HG03064 (cell line): ENCODE data around the gene HAPLN1.

ENCODE experiments used
- ATAC-seq: cut with Tn5 transposase; IDR thresholded peaks from one replicate; pipeline ENCODE4 v1.9.1; 2021; ENCODE audit warnings: low read depth; ENCODE audit not compliant: unreplicated experiment

Gene HAPLN1

GRCh38 chr5:83718936-83719495 lies 1.6 kb downstream of the HAPLN1 start:
- ATAC-seq = no peak

DNA sequence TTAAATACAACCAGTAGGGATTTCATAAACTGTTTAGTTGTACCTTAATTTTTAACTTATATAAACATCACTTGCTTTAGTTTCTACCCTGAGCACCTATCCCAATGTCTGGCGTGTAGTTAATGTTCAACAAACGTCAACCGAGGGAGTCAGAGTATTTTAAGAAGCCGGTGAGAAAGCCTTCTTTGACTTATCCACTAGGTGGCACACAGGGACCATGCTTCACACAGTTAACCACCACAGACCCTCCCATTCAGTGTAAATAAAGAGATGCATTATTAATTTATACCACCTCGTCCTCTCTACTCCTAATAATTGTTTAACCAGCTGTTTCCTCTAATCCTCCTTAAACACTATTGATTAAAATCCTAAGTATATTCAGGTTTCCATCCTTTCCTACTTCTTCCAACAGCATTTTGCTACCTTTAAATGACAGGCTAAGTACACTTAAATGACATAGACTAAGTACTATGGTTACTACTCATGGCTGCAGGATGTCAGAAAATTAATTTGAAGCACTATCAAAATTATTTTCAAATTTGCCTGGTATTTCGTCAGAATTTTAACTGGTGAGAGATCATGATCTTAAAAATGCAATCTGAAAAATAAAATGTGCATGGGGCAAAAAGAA lies 2.3 kb downstream of the HAPLN1 start:
- peak; percentile 77 for ATAC-seq

DNA sequence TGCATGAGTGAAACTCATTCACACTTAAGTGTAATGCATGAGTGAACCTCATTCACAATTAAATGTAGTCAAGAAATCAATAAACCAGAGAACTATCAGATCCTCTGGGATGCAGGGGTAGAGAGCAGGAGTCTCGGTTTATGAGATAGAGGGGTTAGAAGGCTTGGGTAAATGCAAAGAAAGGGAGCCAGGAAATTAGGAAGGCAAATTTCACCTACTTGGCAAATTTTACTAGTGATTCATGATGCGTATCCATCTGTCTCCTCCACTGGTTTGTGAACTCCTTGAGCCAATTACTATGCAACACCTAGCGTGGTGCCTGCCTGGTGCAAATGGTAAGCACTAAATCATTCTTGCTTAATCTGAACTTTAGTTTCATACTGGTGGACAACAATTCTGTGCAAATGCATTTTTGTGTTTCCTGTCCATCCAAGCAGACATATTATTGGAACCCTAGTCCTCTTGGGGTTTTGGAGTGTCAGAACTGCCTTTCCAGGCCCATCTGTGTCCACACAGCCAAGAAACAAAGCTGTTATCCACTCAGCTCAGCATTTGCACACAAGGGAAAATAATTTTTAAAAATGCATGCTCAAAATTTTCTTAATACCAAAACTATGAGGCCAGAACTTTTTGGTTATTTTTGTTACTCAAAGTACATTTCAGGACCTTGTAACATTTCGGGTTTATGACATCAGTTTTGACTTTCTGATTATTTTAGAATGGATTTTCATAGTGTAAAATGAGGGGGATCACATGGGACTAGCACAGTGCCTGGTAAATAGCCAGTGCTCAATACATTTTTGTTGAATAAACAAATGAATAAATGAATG lies 5.2 kb downstream of the HAPLN1 start:
- no peak for ATAC-seq

DNA sequence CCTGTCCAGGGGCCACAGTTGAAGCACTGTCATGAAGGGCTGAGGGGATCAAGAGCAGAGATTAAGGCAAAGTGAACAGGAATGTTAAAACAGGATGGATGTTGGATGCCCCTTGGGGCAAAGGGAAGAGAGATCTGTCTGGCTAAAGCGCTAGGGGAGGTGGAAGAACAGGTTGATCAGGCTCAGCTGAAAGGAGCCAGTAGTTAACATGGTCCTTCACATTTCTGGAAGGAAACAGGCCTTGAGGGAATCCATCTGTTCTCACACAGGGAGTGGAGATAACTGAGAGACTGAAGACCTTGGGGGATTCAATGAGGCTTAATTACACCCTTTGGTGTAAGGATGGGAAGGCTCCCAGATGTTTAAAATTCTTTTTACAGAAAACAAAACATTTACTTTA lies 5.8 kb downstream of the HAPLN1 start:
- no peak for ATAC-seq

GRCh38 chr5:83711982-83712601 lies 8.6 kb downstream of the HAPLN1 start:
- no peak for ATAC-seq

DNA sequence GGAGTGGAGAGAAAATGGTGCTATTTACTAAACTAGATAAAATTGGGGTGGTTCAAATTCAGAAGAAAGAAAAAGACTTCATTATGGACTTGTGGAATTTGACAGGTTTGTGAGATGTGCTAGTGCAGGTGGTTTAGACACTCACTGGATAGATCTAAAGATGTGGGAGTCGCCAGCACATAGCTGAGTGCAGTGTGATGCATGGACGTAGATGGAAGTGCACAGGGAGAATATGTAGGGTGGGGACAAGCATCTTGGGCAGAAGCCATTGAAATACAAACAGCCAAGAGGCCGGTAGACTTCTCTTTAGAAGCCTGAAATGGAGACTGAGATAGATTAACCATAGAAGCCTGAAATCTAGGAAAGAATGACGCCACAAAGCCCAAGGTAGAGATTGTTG lies 10.7 kb downstream of the HAPLN1 start:
- no peak for ATAC-seq

DNA sequence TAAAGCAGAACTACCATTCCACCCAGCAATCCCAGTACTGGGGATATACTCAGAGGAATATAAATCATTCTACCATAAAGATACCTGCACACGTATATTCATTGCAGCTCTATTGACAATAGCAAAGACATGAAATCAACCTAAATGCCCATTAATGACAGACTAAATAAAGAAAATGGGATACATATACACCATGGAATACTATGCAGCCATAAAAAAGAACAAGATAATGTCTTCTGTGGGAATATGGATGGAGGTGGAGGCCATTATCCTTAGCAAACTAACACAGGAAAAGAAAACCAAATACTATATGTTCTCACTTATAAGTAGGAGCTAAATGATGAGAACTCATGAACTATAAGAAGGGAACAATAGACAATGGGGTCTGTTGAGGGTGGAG lies 12.5 kb downstream of the HAPLN1 start:
- no peak for ATAC-seq

DNA sequence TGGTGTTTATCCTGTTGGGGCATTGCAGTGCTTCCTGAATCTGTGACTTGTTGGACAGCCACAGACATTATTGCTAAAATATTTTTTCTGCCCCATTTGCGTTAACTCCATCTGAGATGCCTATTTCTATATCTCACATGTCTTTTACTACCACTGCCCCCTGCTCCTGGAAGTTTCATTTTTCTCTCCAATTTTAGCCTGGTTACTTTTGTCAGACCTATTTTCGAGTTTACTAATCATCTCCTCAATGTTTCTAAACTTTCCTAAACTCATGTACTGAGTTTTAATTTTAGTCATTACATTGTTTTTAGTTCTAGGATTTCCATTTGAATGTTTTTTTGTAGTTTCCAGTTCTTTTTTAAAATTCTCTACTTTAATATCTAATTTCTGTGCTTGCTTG lies 17.6 kb downstream of the HAPLN1 start:
- ATAC-seq = no peak

- ATAC-seq = no peak
These were observed 18.8 kb downstream of the HAPLN1 start for GRCh38 chr5:83701886-83702285.

GRCh38 chr5:83689881-83690280 lies 30.8 kb downstream of the HAPLN1 start:
- no peak for ATAC-seq

DNA sequence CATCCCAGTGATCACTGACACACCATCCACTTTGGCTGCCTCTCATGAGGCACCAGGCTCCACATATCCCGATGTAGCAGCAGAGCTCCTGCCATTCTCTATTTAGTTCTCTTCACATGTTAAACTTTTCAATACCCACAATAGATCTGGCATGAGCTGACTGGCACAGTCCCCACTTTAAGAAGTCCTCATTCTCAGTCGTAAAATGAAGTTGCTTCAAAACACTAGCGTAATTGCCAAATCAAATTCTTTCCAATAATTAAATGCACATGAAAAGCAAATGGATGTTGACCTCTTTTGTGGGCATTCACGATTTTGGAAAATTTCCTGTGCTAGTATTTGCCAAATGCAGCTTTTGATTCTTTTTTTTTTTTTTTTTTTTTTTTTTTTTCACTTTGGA lies 32.4 kb downstream of the HAPLN1 start:
- no peak for ATAC-seq

DNA sequence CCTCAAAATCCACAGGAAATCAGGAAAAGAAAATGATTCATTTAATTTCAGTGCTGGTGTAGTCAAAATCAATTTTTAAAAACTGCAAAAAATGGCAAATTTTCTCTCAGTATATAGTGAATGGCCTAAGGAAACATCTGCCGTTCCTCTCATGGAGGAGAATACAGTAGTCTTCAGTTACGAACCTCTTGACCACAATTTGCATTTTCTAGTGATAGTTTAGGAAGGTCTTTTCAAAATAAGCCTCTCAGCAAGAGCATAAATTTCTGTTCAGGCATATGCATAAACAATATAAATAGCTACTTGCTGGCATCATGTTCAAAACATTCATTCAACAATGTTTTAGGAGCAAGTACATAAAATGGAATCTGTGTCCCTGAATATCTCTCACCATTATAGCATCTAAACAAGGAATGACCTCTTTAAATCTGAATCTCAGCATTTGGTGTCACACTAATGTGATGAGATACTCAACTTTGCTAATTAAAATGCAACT lies 33.5 kb downstream of the HAPLN1 start:
- ATAC-seq = no peak

GRCh38 chr5:83686251-83686650 lies 34.4 kb downstream of the HAPLN1 start:
- no peak for ATAC-seq

- no peak for ATAC-seq
These were observed 36.8 kb downstream of the HAPLN1 start for GRCh38 chr5:83683836-83684235.

- no peak for ATAC-seq
These were observed 48.0 kb downstream of the HAPLN1 start for GRCh38 chr5:83672646-83673045.

- no peak for ATAC-seq
These were observed 48.5 kb downstream of the HAPLN1 start for GRCh38 chr5:83672158-83672557.

DNA sequence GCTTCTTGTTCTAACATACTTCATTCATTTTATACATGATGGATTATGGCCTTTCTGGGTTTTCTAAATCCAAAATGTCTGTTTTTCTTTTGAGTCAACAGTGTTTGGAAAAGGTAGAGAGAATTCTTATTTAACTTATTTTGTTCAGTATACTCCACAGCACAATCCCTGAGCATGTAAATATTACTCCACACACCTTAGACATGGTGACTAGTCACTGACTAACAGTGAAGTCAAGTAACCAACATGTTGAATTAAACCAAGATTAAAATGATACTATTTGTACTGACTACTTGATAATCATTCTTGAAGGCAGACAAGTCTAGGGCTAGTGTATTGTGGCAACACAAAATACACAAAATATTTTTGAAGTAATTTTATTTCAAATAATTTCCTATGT lies 55.0 kb downstream of the HAPLN1 start:
- ATAC-seq = no peak

- no peak for ATAC-seq
These were observed 58.1 kb downstream of the HAPLN1 start for GRCh38 chr5:83662558-83662957.

- no peak for ATAC-seq
These were observed 62.7 kb downstream of the HAPLN1 start for GRCh38 chr5:83657807-83658525.

DNA sequence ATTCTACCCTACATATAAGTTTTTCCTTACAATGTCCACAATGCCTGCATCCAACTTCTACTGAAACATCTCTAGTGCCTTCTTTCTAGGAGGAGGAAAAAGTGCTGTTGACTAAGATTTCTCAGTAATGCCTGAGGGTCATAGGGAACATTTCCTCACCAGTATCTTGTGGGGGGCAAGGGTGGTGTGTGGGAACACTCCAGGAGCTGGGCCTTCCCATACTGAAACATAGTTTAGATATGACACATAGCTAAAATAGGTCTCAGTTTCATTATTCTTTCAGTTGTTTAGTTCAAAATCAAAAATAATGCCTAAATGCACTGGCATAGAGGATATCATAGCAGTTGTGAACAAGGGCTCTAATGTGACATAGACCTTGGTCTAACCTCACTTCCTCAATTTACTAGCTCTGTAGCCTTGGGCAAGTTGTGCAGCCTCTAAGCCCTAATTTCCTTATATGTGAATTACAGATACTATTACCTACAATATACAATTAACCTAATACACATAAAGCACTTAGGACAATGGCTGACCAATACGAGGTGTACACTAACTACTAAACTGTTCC lies 66.1 kb downstream of the HAPLN1 start:
- ATAC-seq = no peak
